CD4-positive, alpha-beta T cell (primary cell): ENCODE results near the gene REX1BD. TPM values are rescaled to one million over a fixed set of nuclear protein-coding genes. Genes with fewer than 3 reads are reported as not detected.

Experiments used
- ATAC-seq: fragments of 200-7000 bp; cut with Tn5 transposase; one replicate; pipeline ENCODE4 v1.10.0; 2022; ENCODE audit warnings: mild to moderate bottlenecking; ENCODE audit not compliant: poor library complexity
- CTCF ChIA-PET: fragments of 350-600 bp; sonication (Branson Sonifier 250); formaldehyde crosslinking; loops from one replicate; lab custom pipeline; 2021; ENCODE audit warnings: antibody characterized with exemption, inconsistent platforms; lab: Charles Lee
- POLR2A ChIA-PET: fragments of 350-600 bp; sonication (Branson Sonifier 250); formaldehyde crosslinking; loops from one replicate; lab custom pipeline; 2021; ENCODE audit warnings: antibody characterized with exemption, inconsistent platforms; lab: Charles Lee
- DNase-seq, 14 experiments: peaks; one replicate each; pipeline ENCODE4 v3.0.0-alpha.2; 2013 to 2020; ENCODE audit warnings: mixed read lengths in 2 of 14
- H3K27ac ChIP-seq, 2 donors: one replicate each; pipeline versions ENCODE4 v1.5.1 to v1.7.0; 2013; ENCODE audit warnings: low read length in 2 of 2, low read depth in 1 of 2, mild to moderate bottlenecking in 1 of 2
- H3K27me3 ChIP-seq, 2 experiments: 1 replicate in 1 of 2; 2 replicates in 1 of 2; pipeline versions ENCODE4 v1.6.1 to v1.7.0; 2013; ENCODE audit warnings: low read length in 2 of 2, control low read depth in 1 of 2, mild to moderate bottlenecking in 1 of 2, moderate library complexity in 1 of 2; ENCODE audit not compliant: insufficient read depth in 2 of 2, control insufficient read depth in 1 of 2
- H3K36me3 ChIP-seq: one replicate; pipeline ENCODE4 v1.6.1; 2013; ENCODE audit warnings: low read length, control low read depth; ENCODE audit not compliant: insufficient read depth
- H3K4me1 ChIP-seq: one replicate; pipeline ENCODE4 v1.6.1; 2013; ENCODE audit warnings: low read length, control low read depth; ENCODE audit not compliant: insufficient read depth
- H3K4me3 ChIP-seq: one replicate; pipeline ENCODE4 v1.5.1; 2013; ENCODE audit warnings: mild to moderate bottlenecking, low read length, moderate library complexity
- H3K9me3 ChIP-seq, 2 experiments: 1 replicate in 1 of 2; 2 replicates in 1 of 2; pipeline versions ENCODE4 v1.6.1 to v1.7.0; 2013; ENCODE audit warnings: low read length in 2 of 2, mild to moderate bottlenecking in 2 of 2, control low read depth in 1 of 2, moderate library complexity in 1 of 2; ENCODE audit not compliant: control insufficient read depth in 1 of 2, insufficient read depth in 1 of 2
- H3K27ac Mint-ChIP-seq: one replicate; pipeline ENCODE4 v1.8.0; 2020; ENCODE audit warnings: mixed read lengths
- H3K27me3 Mint-ChIP-seq: one replicate; pipeline ENCODE4 v1.8.0; 2021; ENCODE audit warnings: mixed read lengths
- H3K36me3 Mint-ChIP-seq: one replicate; pipeline ENCODE4 v1.8.0; 2021; ENCODE audit warnings: low read depth, mixed read lengths
- H3K4me1 Mint-ChIP-seq: one replicate; pipeline ENCODE4 v1.8.0; 2021; ENCODE audit warnings: low read depth, mixed read lengths
- H3K4me3 Mint-ChIP-seq: one replicate; pipeline ENCODE4 v1.8.0; 2020; ENCODE audit warnings: mild to moderate bottlenecking, mixed read lengths
- H3K9me3 Mint-ChIP-seq: one replicate; pipeline ENCODE4 v1.8.0; 2020; ENCODE audit warnings: mixed read lengths
- CTCF ChIP-seq: fragments of 200-600 bp; IDR thresholded peaks from one replicate; pipeline ENCODE4 v1.8.0; 2022; ENCODE audit warnings: antibody characterized with exemption, mild to moderate bottlenecking
- intact Hi-C, 2 experiments: fragments of 100-400 bp; cut with DNase I in 1 of 2; cut with micrococcal nuclease in 1 of 2; formaldehyde crosslinking; loops; one replicate each; pipeline versions ENCODE4 v1.15.1 to v1.9.0; 2023 to 2025; cut with DNase I, micrococcal nuclease
- total RNA-seq, 174 experiments: library from RNA in 2 of 174; stranded (reverse) in 2 of 174; gene quantifications; one replicate each; pipeline ENCODE4 v1.2.3 and lab custom pipeline; 2021 to 2026

REX1BD gene
- total RNA-seq, 2 experiments from 2014 or later, result 88.4 to 88.9 TPM

- H3K4me3 Mint-ChIP-seq, result no peak overlapping the region
Observed at GRCh38 chr19:18568367-18568766, 20.2 kb upstream of the REX1BD start.

GRCh38 chr19:18571564-18572344 lies 16.8 kb upstream of the REX1BD start, which contains the start of gene UBA52:
UBA52 (plus strand) TSS chr19:18571857; CDS start chr19:18573301, 1,444 bp downstream.
- peaks cover 28% of the 10 kb centered on the region for H3K4me1 ChIP-seq
- H3K27ac ChIP-seq, result peak within 1 kb of the TSS; percentile 89 to 94
- Mint-ChIP-seq H3K9me3 (no peaks in the 10 kb centered on the region), H3K36me3 (peaks cover 81% of the 10 kb centered on the region), H3K27ac (peak within 1 kb of the TSS; percentile 93), H3K4me1 (peaks cover 20% of the 10 kb centered on the region), H3K27me3 (no peaks in the 10 kb centered on the region), H3K4me3 (peak within 1 kb of the TSS; percentile 91)
- intact Hi-C loops, result loop anchor here (1.0 to 5.0 kb wide), 8 partner anchors 14 to 348 kb away; partner anchors contain the start of genes ELL (in 2 of the 2), KXD1 (in 2 of the 2), COPE (in 1 of the 2) and DDX49 (in 1 of the 2)
- H3K27me3 ChIP-seq, result no peaks in the 10 kb centered on the region
- CTCF ChIA-PET, result interaction anchor here (0.6 to 3.0 kb wide), 12 partner anchors 9 to 121 kb away, joined by 3 to 26 read pairs (median 4); partner anchors contain the start of genes FKBP8 and REX1BD
- peak; percentile 96 to 100 (median 98) for DNase-seq
- POLR2A ChIA-PET, result interaction anchor here (0.9 to 4.5 kb wide), 23 partner anchors 10 to 348 kb away, joined by 3 to 120 read pairs (median 5); partner anchors contain the start of genes COPE, DDX49, ELL and FKBP8
- H3K9me3 ChIP-seq, result peaks cover 0 to 4% of the 10 kb centered on the region in 2 experiments
- peaks cover 63% of the 10 kb centered on the region for H3K36me3 ChIP-seq
- no peak for TF ChIP-seq CTCF
- H3K4me3 ChIP-seq, result peak within 1 kb of the TSS; percentile 97
- peak; percentile 91 for ATAC-seq

More at GRCh38 chr19:18568367-18568766, 20.2 kb upstream of the REX1BD start:
- H3K9me3 ChIP-seq, result no peaks in the 10 kb centered on the region
- Mint-ChIP-seq H3K36me3 (peaks cover 76% of the 10 kb centered on the region), H3K9me3 (no peaks in the 10 kb centered on the region), H3K27ac (no peak overlapping the region), H3K27me3 (no peaks in the 10 kb centered on the region), H3K4me1 (peaks cover 20% of the 10 kb centered on the region)
- no peaks in the 10 kb centered on the region for H3K27me3 ChIP-seq
- peaks cover 23% of the 10 kb centered on the region for H3K4me1 ChIP-seq
- DNase-seq (no peak), ATAC-seq (no peak)
- no peak overlapping the region for H3K4me3 ChIP-seq
- H3K27ac ChIP-seq, result no peak overlapping the region
- peaks cover 61% of the 10 kb centered on the region for H3K36me3 ChIP-seq
- TF ChIP-seq CTCF, result no peak
- ChIA-PET CTCF (no interaction called here), POLR2A (interaction anchor here (1.1 to 4.5 kb wide), 3 partner anchors 10 to 20 kb away, joined by 3 to 87 read pairs (median 6); partner anchors contain the start of genes KXD1 and REX1BD)
- intact Hi-C loops, result no loop called here

- H3K9me3 ChIP-seq, result peaks cover 0 to 4% of the 10 kb centered on the region in 2 experiments
- H3K36me3 Mint-ChIP-seq, result peaks cover 73% of the 10 kb centered on the region
- peaks cover 20% of the 10 kb centered on the region for H3K4me1 Mint-ChIP-seq
- ChIA-PET POLR2A (no interaction called here), CTCF (interaction anchor here (1.3 kb wide), 1 partner anchor 19 kb away, joined by 3 read pairs; no protein-coding TSS in a partner anchor)
- H3K27me3 ChIP-seq, result no peaks in the 10 kb centered on the region
- peak overlapping the region; percentile 34 for H3K4me3 Mint-ChIP-seq
- TF ChIP-seq CTCF, result no peak
- DNase-seq (no peak), ATAC-seq (no peak)
- H3K27ac ChIP-seq, result peak overlapping the region in 1 of 2 donors; percentile 48
- peaks cover 50% of the 10 kb centered on the region for H3K36me3 ChIP-seq
- H3K27me3 Mint-ChIP-seq, result no peaks in the 10 kb centered on the region
- peaks cover 28% of the 10 kb centered on the region for H3K4me1 ChIP-seq
- no peak overlapping the region for H3K4me3 ChIP-seq
- H3K27ac Mint-ChIP-seq, result peak overlapping the region; percentile 24
- no peaks in the 10 kb centered on the region for H3K9me3 Mint-ChIP-seq
- intact Hi-C loops, result loop anchor here in 1 of 2 experiments (5.0 kb wide), 1 partner anchor 102 kb away; no protein-coding TSS in a partner anchor
Observed at GRCh38 chr19:18574691-18575291, 13.8 kb upstream of the REX1BD start.
